Panc1 (cell line): ENCODE measurements around the gene PDE8B. TPM values are rescaled to one million over a fixed set of nuclear protein-coding genes. Genes with fewer than 3 reads are reported as not detected.

ENCODE experiments used
- ATAC-seq: fragments of 200-7000 bp; cut with Tn5 transposase; 2 replicates; pipeline ENCODE4 v1.9.1; 2020; ENCODE audit warnings: mild to moderate bottlenecking, moderate library complexity
- BruUV-seq: library from RNA; stranded (reverse); fragments of 400-500 nt; replicated peaks from 2 replicates; lab custom pipeline; 2021; lab: Mats Ljungman, UMichigan
- CTCF ChIA-PET: fragments of 300-600 bp; sonication (Branson Sonifier 250); formaldehyde crosslinking; loops from one replicate; lab custom pipeline; 2022; ENCODE audit warnings: antibody characterized with exemption; lab: Charles Lee
- POLR2A ChIA-PET: fragments of 300-600 bp; sonication (Branson Sonifier 250); formaldehyde crosslinking; loops from one replicate; lab custom pipeline; 2022; ENCODE audit warnings: antibody characterized with exemption; lab: Charles Lee
- DNase-seq: peaks from one replicate; pipeline ENCODE4 v3.0.0-alpha.2; 2010; ENCODE audit warnings: low read depth, low spot score
- H3K27ac ChIP-seq: 2 replicates; pipeline ENCODE4 v1.5.1; 2011; ENCODE audit warnings: mild to moderate bottlenecking, low read length, inconsistent platforms
- H3K27me3 ChIP-seq: fragments of 200-500 bp; sonication (Bioruptor generic); 2 replicates; pipeline ENCODE4 v1.6.0; 2014; ENCODE audit warnings: low read length, inconsistent platforms; ENCODE audit not compliant: control insufficient read depth, insufficient read depth
- H3K36me3 ChIP-seq: fragments of 200-500 bp; sonication (Bioruptor generic); 2 replicates; pipeline ENCODE4 v1.5.1; 2014; ENCODE audit warnings: inconsistent platforms, mild to moderate bottlenecking, low read length, moderate library complexity; ENCODE audit not compliant: control insufficient read depth, insufficient read depth
- H3K4me1 ChIP-seq: 2 replicates; pipeline ENCODE4 v1.5.1; 2011; ENCODE audit warnings: inconsistent platforms, mild to moderate bottlenecking, low read length, moderate library complexity; ENCODE audit not compliant: control insufficient read depth, insufficient read depth
- H3K4me3 ChIP-seq, 2 experiments: 2 replicates each; pipeline ENCODE4 v1.5.1; 2011 to 2012; ENCODE audit warnings: low read depth in 2 of 2, low read length in 2 of 2, mild to moderate bottlenecking in 2 of 2, inconsistent platforms in 1 of 2, moderate library complexity in 1 of 2
- H3K9me3 ChIP-seq: fragments of 200-500 bp; sonication (Bioruptor generic); 2 replicates; pipeline ENCODE4 v1.5.1; 2014; ENCODE audit warnings: low read depth, mild to moderate bottlenecking, inconsistent platforms, low read length, moderate library complexity; ENCODE audit not compliant: control insufficient read depth, insufficient read depth
- CTCF ChIP-seq: fragments of 450-650 bp; IDR thresholded peaks from 2 replicates; pipeline ENCODE4 v1.5.1; 2017; ENCODE audit warnings: mild to moderate bottlenecking
- POLR2AphosphoS5 ChIP-seq: IDR thresholded peaks from 2 replicates; pipeline ENCODE4 v1.6.1; 2012; ENCODE audit warnings: mild to moderate bottlenecking, low read depth, low read length, moderate library complexity
- REST ChIP-seq, 2 experiments: IDR thresholded peaks; 2 replicates each; pipeline ENCODE4 v1.6.1; 2011 to 2012; ENCODE audit warnings: low read depth in 2 of 2, control low read depth in 1 of 2, low read length in 1 of 2, mild to moderate bottlenecking in 1 of 2, moderate library complexity in 1 of 2; ENCODE audit not compliant: insufficient read depth in 1 of 2
- SIN3A ChIP-seq: IDR thresholded peaks from 2 replicates; pipeline ENCODE4 v1.6.1; 2012; ENCODE audit warnings: low read depth, mild to moderate bottlenecking, low read length, moderate library complexity, borderline replicate concordance; ENCODE audit not compliant: insufficient read depth
- TCF7L2 ChIP-seq: IDR thresholded peaks from 2 replicates; pipeline ENCODE4 v1.6.1; 2011; ENCODE audit warnings: mild to moderate bottlenecking, low read depth, low read length, inconsistent platforms
- in situ Hi-C: cut with HindIII; loops from 2 replicates; pipeline ENCODE4 v1.10.0; 2016; ENCODE audit warnings: low sequenced_read_pairs, low pct_unique_long_range_greater_than_20kb
- intact Hi-C: fragments of 100-400 bp; cut with micrococcal nuclease; formaldehyde crosslinking; loops from one replicate; pipeline ENCODE4 v1.10.0; 2022; ENCODE audit not compliant: unreplicated experiment
- total RNA-seq: library from RNA; stranded (reverse); gene quantifications from one replicate; pipeline ENCODE4 v1.2.1, GENCODE V29; 2021; ENCODE audit not compliant: unreplicated experiment

Gene PDE8B
- total RNA-seq, 1 experiment from 2014 or later: 0.62 TPM

DNA sequence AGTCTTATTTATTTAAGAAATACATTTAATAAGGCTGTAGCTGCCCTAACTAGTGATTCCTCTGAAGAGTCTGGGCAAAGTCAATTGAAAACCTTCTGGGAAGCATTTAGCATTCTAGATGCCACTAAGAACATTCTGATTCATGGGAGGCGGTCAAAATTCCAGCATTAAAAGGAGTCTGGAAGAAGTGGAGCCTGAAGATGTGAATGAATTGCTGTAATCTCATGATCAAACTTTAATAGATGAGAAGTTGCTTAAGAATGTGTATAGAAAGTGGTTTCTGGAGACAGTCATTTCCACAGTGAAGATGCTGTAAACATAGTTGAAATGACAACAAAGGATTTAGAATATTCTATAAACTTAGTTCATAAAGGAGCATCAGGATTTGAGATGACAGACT lies 220.2 kb downstream of the PDE8B start:
- Histone ChIP-seq H3K4me3 (no peak overlapping the region), H3K9me3 (no peaks in the 10 kb centered on the region), H3K27me3 (no peaks in the 10 kb centered on the region), H3K36me3 (peaks cover 5% of the 10 kb centered on the region), H3K27ac (no peak overlapping the region), H3K4me1 (no peaks in the 10 kb centered on the region)
- ChIA-PET POLR2A (no interaction called here), CTCF (no interaction called here)
- BruUV-seq: no TSS peak
- intact Hi-C loops: no loop called here
- in situ Hi-C loops: no loop called here
- TF ChIP-seq POLR2AphosphoS5: no peak
- no peak for TF ChIP-seq SIN3A
- no peak for TF ChIP-seq REST (IDR thresholded peaks at IDR 0.05; ENCODE audit: insufficient read depth in 1 of 2, low read depth in 2 of 2, low read length in 1 of 2)
- no peak for TF ChIP-seq TCF7L2
- no peak for TF ChIP-seq CTCF
- ATAC-seq: no peak
- no peak for DNase-seq

DNA sequence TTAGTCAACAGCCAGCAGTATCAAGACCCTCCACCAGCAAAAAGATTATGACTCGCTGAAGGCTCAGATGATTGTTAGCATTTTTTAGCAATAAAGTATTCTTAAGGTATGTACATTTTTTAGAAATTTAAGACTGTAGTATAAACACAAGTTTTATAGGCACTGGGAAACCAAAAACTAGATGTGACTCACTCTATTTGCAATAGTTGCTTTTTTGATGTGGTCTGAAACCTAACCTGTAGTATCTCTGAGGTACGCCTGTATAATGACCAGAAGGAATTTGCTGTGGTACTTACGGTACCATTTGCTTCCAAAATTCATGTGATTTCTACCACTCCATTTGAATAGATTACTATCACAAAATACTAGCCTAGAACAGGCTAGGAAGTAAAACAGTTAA lies 220.8 kb downstream of the PDE8B start:
- H3K27ac ChIP-seq: no peak overlapping the region
- no peak overlapping the region for H3K4me3 ChIP-seq
- BruUV-seq: no TSS peak
- H3K4me1 ChIP-seq: no peaks in the 10 kb centered on the region
- POLR2A ChIA-PET: no interaction called here
- in situ Hi-C loops (no loop called here), intact Hi-C loops (no loop called here)
- no peak for ATAC-seq
- no peak for TF ChIP-seq CTCF
- no peak for TF ChIP-seq SIN3A
- no peak for TF ChIP-seq REST (IDR thresholded peaks at IDR 0.05; ENCODE audit: insufficient read depth in 1 of 2, low read depth in 2 of 2, low read length in 1 of 2)
- TF ChIP-seq TCF7L2: no peak
- no peak for TF ChIP-seq POLR2AphosphoS5
- no peaks in the 10 kb centered on the region for H3K9me3 ChIP-seq
- H3K27me3 ChIP-seq: no peaks in the 10 kb centered on the region
- H3K36me3 ChIP-seq: peaks cover 5% of the 10 kb centered on the region
- CTCF ChIA-PET: no interaction called here
- DNase-seq: no peak
